Measurements from ENCODE around the gene TMCC1.
"Not testable (repeated sequence)": the region's sequence is repeated elsewhere in the genome, so short reads cannot be mapped to it uniquely, and the experiment has no call there.

The TMCC1 gene

DNA sequence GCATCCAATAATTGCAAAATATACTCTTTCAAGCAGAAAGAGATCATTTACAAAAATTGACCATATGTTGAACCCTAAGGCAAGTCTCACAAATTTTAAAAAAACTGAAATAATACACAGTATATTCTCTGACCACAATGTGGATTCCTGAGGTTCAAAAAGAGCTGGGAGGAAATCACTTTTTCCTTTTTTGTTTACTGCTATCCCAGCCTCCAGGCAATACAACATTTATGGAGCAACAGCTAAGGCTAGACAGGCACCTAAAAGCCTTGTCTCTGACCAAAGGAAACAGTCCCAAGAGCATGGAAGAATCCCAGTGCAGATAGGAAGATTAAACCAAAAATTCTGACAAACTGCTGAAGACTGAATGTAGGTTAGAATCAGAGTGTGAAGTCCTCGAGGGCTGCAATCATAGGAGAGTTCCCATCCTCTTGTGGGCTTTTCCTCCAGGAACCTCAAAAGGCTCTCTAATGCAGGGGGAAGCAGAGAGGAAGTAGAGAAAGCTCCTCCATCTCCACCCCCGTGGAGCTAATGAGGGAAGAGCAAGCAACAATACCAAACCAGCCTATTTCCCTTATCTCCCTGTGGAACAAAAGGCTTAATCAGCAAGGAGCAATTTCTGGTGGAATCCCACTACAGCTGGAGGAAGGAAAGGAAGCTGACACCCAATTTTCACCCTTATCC, 57.0 kb downstream of the TMCC1 start:
- DNase-seq (ENCODE audit: low spot score) = peak; percentile 29

DNA sequence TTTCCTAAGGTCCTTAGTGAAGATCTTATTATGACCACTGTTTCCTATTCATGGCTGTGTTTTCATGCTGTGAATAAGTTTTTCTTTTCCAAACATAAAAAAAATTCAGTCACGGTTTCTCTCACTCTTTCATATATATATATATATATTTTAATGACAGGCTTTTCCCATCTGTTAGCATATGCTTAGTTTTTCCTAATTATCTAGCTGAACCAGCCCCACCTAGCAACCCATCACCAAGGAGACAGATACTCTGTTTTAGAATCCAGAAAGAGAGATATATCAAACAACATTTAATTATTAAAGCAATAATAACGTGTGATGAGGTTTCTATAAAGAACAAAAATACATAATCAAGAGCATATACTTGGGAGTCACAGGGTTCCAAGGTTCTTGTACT, 58.3 kb downstream of the TMCC1 start:
- DNase-seq (ENCODE audit: low spot score) = no peak

DNA sequence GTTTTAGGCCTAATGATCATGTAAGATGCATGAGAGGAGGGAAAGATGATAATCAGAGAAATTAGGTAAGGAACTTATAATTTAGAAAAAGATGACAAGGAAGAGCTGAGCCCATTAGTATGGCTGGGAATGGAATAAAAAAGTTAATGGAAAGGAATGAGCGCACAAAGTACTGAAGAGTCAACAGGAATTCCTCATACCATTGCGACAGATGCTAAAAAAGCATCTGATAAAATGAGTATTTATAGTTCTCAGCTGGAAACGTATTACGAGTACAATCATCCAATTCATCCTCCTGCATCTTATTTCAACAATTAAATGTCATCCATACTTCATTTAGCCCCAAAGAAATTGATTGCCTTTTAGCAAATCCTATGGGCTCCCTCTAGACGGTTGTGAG, 58.9 kb downstream of the TMCC1 start:
- no peak for DNase-seq (ENCODE audit: low spot score)

DNA sequence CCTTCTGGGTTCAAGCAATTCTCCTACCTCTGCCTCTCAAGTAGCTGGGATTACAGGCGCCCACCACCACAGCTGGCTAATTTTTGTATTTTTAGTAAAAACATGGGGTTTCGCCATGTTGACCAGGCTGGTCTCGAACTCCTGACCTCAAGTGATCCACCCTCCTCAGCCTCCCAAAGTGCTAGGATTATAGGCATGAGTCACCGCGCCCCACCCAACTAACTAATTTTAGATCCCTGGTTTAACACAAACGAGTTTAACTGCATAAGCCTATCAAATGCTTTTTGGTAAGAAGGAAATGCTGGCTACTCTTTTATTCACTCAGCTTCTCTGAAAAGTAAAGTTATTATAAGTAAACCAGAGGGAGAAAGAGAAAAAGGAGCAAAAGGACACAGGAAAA, 61.6 kb downstream of the TMCC1 start:
- DNase-seq (ENCODE audit: low spot score) = not testable (repeated sequence)

DNA sequence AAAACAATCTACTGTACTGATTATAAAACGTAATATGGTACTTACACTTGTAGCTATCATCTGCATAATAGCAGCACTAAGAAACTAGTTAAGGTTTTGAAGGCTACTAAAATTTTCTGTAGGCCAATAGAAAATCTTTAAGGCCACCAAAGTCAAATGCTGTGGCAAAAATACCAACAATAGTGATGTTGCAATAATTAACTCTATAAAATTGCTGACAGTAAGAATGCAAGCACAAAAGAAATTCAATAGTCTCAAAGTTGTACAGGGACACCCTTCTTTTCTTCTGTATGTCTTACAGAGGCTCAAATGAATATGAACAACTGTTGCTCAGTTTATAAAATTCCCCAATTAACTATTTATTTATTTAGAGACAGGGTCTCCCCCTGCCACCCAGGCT, 62.0 kb downstream of the TMCC1 start:
- DNase-seq (ENCODE audit: low spot score) = no peak

DNA sequence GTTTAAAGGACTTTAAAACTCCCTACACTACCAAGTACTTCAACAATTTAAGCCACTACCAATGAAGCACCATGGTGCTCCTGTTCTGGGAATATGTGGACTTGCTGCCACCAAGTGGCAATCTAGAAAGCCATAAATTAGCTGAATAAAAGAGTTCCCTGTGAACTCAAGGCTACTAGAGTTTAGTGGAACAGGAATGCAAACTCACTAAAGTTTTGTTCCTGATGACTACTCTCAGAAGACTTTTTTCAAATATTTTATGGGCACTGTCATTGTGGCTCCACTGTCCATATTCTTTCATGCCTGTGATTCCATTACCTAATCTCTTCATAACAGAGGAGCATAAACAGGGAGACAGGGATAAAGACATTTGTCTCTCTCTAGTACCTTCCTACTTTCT, 63.9 kb downstream of the TMCC1 start:
- DNase-seq (ENCODE audit: low spot score) = peak; percentile 79

DNA sequence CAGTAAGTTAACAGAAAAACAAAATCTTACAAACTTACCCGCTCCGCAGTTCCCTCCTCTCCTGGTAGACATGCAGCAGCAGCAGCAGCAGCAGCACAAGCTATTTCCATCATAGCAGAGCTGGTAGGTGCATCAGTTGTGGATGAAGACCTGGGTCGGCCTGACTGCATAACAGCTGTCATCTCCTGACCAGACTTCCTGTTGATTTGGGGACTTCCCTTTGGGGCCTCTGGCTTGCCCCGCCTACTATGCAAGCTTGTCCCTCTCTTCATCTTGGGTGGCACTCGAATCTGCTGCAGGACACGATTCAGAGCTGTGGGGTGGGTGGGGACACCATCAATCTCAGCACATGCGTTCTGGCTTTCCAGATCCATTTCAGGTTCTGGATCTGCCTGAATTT, 65.7 kb downstream of the TMCC1 start:
- no peak for DNase-seq (ENCODE audit: low spot score)

DNA sequence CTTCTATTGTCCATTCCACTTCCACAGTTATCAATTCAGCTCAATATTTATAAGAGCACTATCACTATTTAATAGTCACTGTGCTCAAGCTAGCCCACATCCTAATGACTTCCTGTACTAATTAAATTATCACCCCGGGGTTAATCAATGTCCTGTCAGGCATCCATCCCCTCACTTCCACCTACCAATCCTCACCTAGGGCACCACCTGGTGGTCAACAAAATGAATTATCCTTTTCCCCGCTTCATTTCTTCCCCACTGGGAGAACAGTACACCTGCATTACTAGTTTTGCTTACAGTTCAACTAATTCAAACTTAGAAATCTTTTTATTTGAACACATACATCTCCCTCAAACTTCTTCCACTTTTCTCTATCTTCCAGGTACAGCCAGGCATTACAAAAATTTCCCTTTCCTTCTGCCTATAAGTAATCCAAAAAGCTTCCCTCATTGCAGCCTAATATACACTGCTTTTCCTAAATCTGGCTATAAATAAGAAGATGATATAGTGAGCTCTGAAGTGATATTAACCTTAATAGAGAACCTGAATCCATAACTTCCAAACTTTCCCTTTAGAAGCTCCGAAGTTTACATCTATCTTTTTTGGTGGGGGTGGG, 68.5 kb downstream of the TMCC1 start:
- peak; percentile 43 for DNase-seq (ENCODE audit: low spot score)

DNA sequence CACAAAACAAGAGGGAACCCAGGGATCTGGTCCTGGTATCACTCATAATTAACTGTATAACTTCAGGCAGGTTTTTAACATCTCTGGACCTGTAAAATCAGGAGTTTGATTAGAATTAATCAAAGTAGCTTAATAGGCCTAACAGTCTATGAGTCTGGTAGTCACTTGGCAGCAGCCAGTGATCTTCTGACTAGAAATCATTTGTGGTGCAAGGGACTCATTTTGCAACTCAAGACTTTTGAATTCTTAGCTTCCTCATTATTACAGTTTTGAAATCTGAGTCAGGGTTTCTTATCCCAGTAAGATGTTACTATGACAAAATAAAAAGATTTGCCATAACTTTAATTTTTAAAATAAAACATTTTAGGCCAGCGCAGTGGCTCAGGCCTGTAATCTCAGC, 70.8 kb downstream of the TMCC1 start:
- DNase-seq (ENCODE audit: low spot score) = peak; percentile 54

DNA sequence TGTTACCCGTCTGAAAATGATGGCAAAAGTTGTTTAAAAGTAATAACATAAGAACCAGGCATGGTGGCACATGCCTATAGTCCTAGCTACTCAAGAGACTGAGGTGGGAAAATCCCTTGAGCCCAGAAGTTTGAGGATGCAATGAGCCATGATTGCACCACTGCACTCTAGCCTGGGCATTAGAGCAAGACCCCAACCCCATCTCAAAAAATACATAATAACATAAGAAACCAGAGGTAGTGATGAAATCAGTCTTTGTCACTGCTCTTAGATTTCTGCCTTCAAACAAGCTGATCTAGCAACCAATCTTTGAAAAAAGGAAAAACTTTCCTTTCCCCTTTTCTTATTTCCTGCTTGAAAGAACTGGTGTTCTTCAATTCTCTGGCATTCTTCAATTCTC, 71.3 kb downstream of the TMCC1 start:
- no peak for DNase-seq (ENCODE audit: low spot score)

DNA sequence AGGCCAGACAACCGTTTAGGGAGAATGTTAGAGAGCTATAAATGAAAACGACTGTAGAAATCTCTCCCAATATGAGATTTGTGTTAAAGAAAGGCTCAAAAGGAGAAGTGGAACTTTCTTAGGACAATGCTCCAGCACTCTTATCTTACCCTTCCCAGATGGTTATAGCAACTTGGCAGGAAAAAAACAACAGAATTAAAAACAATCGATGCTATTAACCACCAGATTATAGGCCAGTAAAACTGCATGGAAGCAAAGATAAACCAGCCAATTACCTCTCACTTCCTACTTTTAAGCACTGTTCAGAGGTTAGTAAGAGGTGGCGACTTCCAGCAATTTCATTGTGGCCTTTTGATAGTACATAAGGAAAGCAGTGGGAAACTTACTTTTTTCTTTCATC, 72.9 kb downstream of the TMCC1 start:
- no peak for DNase-seq (ENCODE audit: low spot score)

DNA sequence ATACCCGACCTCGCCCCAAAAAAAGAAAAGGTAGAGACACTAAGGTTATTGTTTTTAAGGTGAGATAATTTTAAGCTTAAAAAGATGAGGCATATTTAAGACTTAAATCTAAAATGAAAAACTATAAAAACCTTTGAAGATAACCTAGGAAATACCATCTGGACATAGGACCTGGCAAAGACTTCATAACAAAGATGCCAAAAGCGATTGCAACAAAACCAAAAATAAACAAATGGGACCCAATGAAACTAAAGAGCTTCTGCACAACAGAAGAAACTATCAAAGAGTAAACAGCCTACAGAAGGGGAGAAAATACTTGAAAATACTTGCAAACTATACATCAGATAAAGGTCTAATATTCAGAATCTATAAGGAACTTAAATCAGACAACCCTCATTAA, 80.9 kb downstream of the TMCC1 start:
- no peak for DNase-seq (ENCODE audit: low spot score)

DNA sequence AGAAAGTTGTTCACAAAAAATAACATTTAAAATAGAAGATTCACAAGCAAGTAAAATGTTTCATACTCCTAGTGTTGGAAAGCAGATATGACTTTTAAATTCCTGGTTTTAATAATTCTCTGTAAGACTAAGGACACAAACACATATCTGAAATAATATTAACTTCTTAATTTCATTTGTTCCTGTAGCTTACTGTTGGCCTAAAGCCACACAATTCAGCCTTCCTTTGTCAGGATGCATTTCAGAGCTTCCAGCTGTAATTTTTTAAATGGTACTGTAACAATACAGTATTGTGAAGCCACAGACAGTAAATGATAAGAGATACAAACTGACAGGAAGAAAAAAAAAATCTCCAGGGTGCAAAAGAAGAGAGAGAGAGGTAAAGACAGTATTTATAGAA, 84.2 kb downstream of the TMCC1 start:
- no peak for DNase-seq (ENCODE audit: low spot score)

DNA sequence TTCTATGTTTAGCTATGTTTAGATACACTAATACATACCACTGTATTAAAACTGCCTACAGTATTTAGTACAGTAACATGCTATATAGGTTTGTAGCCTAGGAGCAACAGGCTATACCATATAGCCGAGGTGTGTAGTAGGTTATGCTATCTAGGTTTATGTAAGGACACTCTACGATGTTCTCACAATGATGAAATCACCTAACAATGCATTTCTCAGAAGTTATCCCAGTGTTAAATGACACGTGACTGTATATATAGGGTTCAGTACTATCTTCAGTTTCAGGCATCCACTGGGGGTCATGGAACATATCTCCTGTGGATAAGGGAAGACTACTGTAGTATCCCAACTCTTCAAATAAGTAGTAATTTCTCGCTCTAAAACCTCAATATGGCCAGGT, 97.4 kb downstream of the TMCC1 start:
- no peak for DNase-seq (ENCODE audit: low spot score)

DNA sequence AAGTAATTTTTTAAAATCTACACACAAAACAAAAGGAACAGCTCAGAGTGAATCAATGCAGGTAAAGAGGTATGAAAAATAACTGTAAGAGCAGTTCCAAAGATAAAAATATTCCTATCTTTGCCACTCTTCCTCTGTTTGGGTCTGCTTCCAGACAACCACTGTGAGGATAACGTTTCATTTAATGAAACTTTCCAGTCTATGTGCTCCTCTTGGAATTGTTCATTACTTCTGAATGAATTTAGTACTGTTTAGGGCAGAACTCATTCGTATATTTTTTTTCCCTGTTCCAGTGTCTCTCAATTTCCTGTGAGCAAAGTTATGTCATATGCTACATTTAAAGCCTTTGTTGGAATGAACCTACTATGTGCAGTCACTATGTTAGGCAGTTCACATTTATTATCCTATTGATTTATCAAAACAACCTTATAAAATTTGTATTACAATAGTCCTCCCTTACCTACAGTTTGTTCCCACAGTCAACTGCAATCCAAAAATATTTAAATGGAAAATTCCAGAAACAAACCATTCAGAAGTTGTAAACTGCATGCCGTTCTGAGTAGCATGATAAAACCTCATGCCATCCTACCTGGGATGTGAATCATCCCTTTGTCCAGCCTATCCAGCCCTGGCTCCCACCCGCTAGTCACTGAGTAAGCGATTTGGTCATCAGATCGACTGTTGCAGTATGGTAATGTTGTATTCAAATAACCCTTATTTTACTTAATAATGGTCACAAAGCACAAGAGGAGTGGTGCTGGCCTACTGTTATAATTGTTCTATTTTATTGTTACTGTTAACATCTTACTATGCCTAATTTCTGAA, 98.1 kb downstream of the TMCC1 start:
- no peak for DNase-seq (ENCODE audit: low spot score)

DNA sequence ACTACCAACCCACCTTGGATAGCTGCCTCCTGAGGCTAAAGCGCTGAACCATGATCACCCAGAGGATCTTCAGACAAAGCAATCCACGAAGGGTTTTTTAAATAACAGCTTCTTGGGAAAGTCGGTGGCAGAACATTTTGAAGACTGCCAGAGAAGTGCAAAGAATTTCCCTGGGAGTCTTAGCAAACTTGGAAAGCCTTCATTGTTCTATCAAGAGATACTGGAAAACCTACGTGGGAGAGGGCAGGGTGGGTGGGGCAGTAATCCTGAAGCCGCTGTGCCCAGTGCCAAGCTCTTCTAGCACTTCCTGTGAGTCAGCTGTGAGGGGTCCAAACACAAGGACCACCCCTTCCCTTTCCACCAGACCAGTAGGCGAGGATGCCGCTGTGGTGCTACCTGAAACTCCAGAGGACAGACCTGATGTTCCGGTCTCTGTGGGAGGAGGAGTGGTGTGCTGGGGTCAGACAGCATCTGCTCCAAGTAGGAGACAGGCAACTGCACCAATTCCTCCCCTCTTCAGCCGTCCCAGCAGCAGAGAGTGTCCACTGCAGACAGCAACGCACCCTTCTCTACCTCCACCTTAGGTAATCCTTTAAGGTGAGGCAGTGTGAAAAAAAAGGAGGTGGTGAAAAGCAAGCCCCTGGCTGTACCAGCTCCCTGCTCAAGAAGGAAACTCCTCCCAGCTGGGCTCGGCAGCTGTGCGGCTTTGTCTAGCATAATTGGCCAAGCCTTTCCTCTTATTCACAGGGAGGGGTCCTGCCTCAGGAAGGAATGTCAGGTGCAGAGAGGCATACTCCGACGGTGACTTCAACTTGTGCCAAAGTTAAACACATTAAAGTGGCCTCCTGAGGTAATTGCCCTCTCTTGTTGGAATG, 99.0 kb downstream of the TMCC1 start:
- no peak for DNase-seq (ENCODE audit: low spot score)

DNA sequence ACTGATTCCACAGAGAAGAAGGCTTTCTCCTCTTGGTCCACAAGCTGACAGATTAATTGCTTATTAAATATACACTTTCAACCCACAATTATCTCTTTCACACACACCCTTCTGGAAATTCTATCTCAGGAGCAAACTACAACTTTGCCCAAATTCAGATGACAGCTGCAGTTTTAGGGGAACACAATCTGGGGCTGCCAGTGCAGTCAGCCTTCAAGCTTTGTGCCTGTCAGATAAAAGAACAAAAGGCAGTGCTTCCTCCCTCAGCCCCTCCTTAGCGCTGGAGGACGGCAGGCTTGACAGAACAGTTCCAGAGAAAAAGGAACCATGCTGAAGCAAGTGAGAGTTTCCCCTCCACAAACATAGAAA, 99.6 kb downstream of the TMCC1 start:
- DNase-seq (ENCODE audit: low spot score) = no peak

DNA sequence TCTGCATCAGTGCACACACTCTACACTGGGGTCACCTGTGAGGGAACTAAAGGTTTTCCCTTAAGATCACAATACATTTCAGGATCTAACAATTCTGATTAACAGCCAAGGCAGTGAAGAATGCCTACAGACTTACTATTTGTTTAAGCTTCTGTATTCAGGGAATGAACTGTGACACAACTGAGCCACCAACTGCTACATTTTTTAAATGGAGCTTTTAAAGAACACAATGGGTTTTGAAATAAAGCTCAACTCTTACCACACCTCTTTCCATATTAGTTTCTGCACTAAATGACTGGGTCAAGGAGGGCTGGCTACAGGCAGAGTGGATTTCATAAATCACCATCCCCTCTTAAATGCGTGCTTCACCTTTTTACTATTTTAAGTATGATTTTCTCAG, 100.2 kb downstream of the TMCC1 start:
- DNase-seq (ENCODE audit: low spot score) = no peak

DNA sequence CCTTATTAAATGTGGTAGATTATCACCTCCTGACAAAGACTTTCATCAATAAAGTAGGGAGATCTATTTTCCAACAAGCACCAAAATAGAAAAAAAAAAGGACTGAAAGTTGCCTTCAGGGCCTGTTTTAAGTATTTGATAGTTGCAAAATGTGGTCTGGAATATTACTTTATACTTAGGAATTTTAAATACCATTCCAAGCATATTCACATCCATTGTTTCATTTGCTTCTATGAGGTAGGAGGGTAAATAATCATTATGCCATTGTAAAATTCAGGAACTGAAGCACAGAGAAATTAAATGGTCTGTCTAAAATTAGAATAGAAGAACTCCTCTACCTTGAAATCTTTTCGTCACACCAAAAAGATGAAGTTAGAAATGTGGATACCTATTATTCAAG, 110.0 kb downstream of the TMCC1 start:
- DNase-seq (ENCODE audit: low spot score) = peak; percentile 52

DNA sequence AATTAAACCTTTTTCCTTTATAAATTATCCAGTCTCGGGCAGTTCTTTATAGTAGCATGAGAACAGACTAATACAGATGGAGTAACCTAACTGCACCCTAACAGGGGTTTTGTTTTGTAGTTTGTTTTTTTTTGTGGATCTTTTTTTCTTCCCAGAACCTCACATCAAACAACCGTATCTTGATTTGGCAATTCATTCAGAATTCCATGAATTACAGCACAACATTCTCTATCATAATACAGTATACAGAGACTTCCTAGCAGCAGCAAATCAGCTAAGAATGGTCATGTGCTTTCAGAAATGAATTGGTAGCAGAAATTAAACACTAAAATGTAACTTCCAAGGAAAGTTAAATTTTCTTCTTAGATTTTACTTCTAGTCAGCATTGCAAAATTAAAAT, 114.6 kb downstream of the TMCC1 start:
- no peak for DNase-seq (ENCODE audit: low spot score)

DNA sequence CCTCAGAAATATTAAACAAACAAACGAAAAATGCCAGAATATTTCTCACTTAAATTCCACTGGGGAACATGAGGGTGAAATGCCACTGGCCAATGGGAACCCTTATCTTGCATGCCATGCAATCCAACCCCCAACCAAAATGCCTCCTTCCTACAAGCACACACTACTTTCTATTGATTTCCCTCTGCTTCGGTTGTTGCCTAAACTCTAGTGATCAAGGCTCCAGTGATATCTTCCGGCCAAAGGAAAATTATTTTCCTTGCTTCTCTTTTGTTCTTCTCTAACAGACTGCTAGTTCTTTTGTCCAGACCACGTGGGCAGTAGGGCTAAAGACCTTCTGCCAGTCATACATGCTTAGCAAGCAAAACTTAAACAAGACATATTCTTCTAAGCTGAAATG, 115.7 kb downstream of the TMCC1 start:
- DNase-seq (ENCODE audit: low spot score) = peak; percentile 17

DNA sequence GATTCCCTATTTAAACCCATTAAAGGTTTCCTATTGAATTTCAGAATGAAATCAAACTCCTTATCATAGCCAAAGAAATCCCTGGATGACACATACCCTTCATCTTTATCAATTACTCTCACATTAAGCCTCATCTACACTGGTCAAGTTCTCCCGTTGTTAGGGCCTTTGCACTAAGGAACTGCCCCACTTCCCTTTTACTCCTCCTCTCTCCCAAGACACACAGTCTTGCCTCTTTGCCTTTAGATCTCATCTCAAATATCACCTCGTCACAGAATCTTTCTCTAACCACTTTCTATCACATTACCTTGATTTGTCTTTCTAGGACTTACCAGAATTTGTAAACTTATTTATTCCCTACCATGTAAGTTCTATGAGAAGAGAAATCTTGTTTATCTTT, 117.6 kb downstream of the TMCC1 start:
- DNase-seq (ENCODE audit: low spot score) = no peak

Data from AG08395 (cell line).